ENCODE results near the gene ELFN1.

The ELFN1 gene

GRCh38 chr7:1693419-1693990 is 23.4 kb downstream of the ELFN1 start:
- H3K4me3 ChIP-seq (ENCODE audit: low read depth, low read length) = no peak overlapping the region

GRCh38 chr7:1693991-1694524 is 24.0 kb downstream of the ELFN1 start:
- no peak overlapping the region for H3K4me3 ChIP-seq (ENCODE audit: low read depth, low read length)

GRCh38 chr7:1694611-1695511 is 24.8 kb downstream of the ELFN1 start:
- H3K4me3 ChIP-seq (ENCODE audit: low read depth, low read length) = no peak overlapping the region

- H3K4me3 ChIP-seq (ENCODE audit: low read depth, low read length) = no peak overlapping the region
Observed at GRCh38 chr7:1695800-1696454, 25.9 kb downstream of the ELFN1 start.

GRCh38 chr7:1696671-1697498 is 26.8 kb downstream of the ELFN1 start:
- H3K4me3 ChIP-seq (ENCODE audit: low read depth, low read length) = no peak overlapping the region

- no peak overlapping the region for H3K4me3 ChIP-seq (ENCODE audit: low read depth, low read length)
Observed at GRCh38 chr7:1697499-1698125, 27.5 kb downstream of the ELFN1 start.

- no peak overlapping the region for H3K4me3 ChIP-seq (ENCODE audit: low read depth, low read length)
Observed at GRCh38 chr7:1698201-1698600, 28.1 kb downstream of the ELFN1 start.

- H3K4me3 ChIP-seq (ENCODE audit: low read depth, low read length) = no peak overlapping the region
Observed at GRCh38 chr7:1698951-1699350, 28.9 kb downstream of the ELFN1 start.

- no peak overlapping the region for H3K4me3 ChIP-seq (ENCODE audit: low read depth, low read length)
Observed at GRCh38 chr7:1700086-1700485, 30.0 kb downstream of the ELFN1 start.

- H3K4me3 ChIP-seq (ENCODE audit: low read depth, low read length) = no peak overlapping the region
Observed at GRCh38 chr7:1700536-1701333, 30.7 kb downstream of the ELFN1 start.

GRCh38 chr7:1702652-1703051 is 32.6 kb downstream of the ELFN1 start:
- H3K4me3 ChIP-seq (ENCODE audit: low read depth, low read length) = no peak overlapping the region

GRCh38 chr7:1703441-1703840 is 33.4 kb downstream of the ELFN1 start:
- no peak overlapping the region for H3K4me3 ChIP-seq (ENCODE audit: low read depth, low read length)

- H3K4me3 ChIP-seq (ENCODE audit: low read depth, low read length) = no peak overlapping the region
Observed at GRCh38 chr7:1703871-1704810, 34.1 kb downstream of the ELFN1 start.

- no peak overlapping the region for H3K4me3 ChIP-seq (ENCODE audit: low read depth, low read length)
Observed at GRCh38 chr7:1704811-1705738, 35.0 kb downstream of the ELFN1 start.

- no peak overlapping the region for H3K4me3 ChIP-seq (ENCODE audit: low read depth, low read length)
Observed at GRCh38 chr7:1705856-1706255, 35.8 kb downstream of the ELFN1 start.

GRCh38 chr7:1706381-1706720 is 36.3 kb downstream of the ELFN1 start:
- no peak overlapping the region for H3K4me3 ChIP-seq (ENCODE audit: low read depth, low read length)
